OCI-LY7 (cell line): Measurements from ENCODE around the gene TC2N. TPM values are rescaled to one million over a fixed set of nuclear protein-coding genes. Genes with fewer than 3 reads are reported as not detected.
"Not testable (repeated sequence)": the region's sequence is repeated elsewhere in the genome, so short reads cannot be mapped to it uniquely, and the experiment has no call there.

ENCODE experiments used
- BruUV-seq: library from RNA; stranded (reverse); fragments of 400-500 nt; replicated peaks from 2 replicates; lab custom pipeline; 2021; lab: Mats Ljungman, UMichigan
- CTCF ChIA-PET: fragments of 300-600 bp; sonication (Branson Sonifier 250); formaldehyde crosslinking; loops from one replicate; lab custom pipeline; 2022; ENCODE audit warnings: antibody characterized with exemption; ENCODE audit not compliant: unreplicated experiment; lab: Charles Lee
- POLR2A ChIA-PET: fragments of 300-600 bp; sonication (Branson Sonifier 250); formaldehyde crosslinking; loops from one replicate; lab custom pipeline; 2022; ENCODE audit warnings: antibody characterized with exemption; lab: Charles Lee
- DNase-seq: peaks from one replicate; pipeline ENCODE4 v3.0.0-alpha.2; 2015; ENCODE audit warnings: low spot score
- H2AFZ ChIP-seq: fragments of 200-600 bp; sonication (generic), shearing (Covaris generic); 2 replicates; pipeline ENCODE4 v1.6.1; 2014; ENCODE audit warnings: mild to moderate bottlenecking, antibody characterized with exemption, low read length, moderate library complexity
- H3K27ac ChIP-seq: fragments of 200-600 bp; sonication (generic); 2 replicates; pipeline ENCODE4 v1.5.1; 2014; ENCODE audit warnings: mixed run types, low read depth, mild to moderate bottlenecking, moderate library complexity, low read length, inconsistent platforms; ENCODE audit not compliant: poor library complexity, severe bottlenecking
- H3K36me3 ChIP-seq: fragments of 200-600 bp; sonication (generic); 2 replicates; pipeline ENCODE4 v1.6.1; 2014; ENCODE audit warnings: mild to moderate bottlenecking, antibody characterized with exemption, low read length, moderate library complexity, mixed read lengths; ENCODE audit not compliant: insufficient read depth
- H3K4me1 ChIP-seq: fragments of 200-600 bp; sonication (generic); 2 replicates; pipeline ENCODE4 v1.5.1; 2014; ENCODE audit warnings: mild to moderate bottlenecking, low read length; ENCODE audit not compliant: insufficient read depth, poor library complexity, severe bottlenecking
- H3K4me2 ChIP-seq: fragments of 200-600 bp; sonication (generic); 2 replicates; pipeline ENCODE4 v1.6.1; 2014; ENCODE audit warnings: mild to moderate bottlenecking, low read length
- H3K4me3 ChIP-seq: fragments of 200-600 bp; sonication (generic); 2 replicates; pipeline ENCODE4 v1.5.1; 2014; ENCODE audit warnings: mild to moderate bottlenecking, low read depth, low read length; ENCODE audit not compliant: poor library complexity, severe bottlenecking
- H3K79me2 ChIP-seq: fragments of 200-600 bp; sonication (generic); 2 replicates; pipeline ENCODE4 v1.6.1; 2016; ENCODE audit warnings: low read depth, mild to moderate bottlenecking, low read length, moderate library complexity, mixed read lengths; ENCODE audit not compliant: insufficient read depth
- H3K9me2 ChIP-seq: fragments of 200-600 bp; sonication (generic); 2 replicates; pipeline ENCODE4 v1.6.1; 2016; ENCODE audit warnings: mild to moderate bottlenecking, low read length, mixed read lengths; ENCODE audit not compliant: insufficient read depth
- H3K9me3 ChIP-seq: fragments of 200-600 bp; sonication (generic); 2 replicates; pipeline ENCODE4 v1.6.1; 2014; ENCODE audit warnings: mild to moderate bottlenecking, mixed run types, low read length, mixed read lengths
- H4K20me1 ChIP-seq: fragments of 200-600 bp; sonication (generic); 2 replicates; pipeline ENCODE4 v1.6.1; 2014; ENCODE audit warnings: mild to moderate bottlenecking, antibody characterized with exemption, low read length, moderate library complexity, mixed read lengths; ENCODE audit not compliant: insufficient read depth
- EZH2phosphoT487 ChIP-seq: fragments of 200-600 bp; sonication (generic); IDR thresholded peaks from 2 replicates; pipeline ENCODE4 v1.6.1; 2018; ENCODE audit warnings: low read depth, borderline replicate concordance, mild to moderate bottlenecking, mixed run types, antibody characterized with exemption, low read length, moderate library complexity, mixed read lengths
- intact Hi-C: fragments of 100-400 bp; cut with micrococcal nuclease; formaldehyde crosslinking; loops from one replicate; pipeline ENCODE4 v1.10.0; 2022; ENCODE audit not compliant: unreplicated experiment
- total RNA-seq, 2 experiments: library from RNA; depleted of rRNA in 1 of 2; stranded (reverse); fragments of >200 nt in 1 of 2; shearing (Covaris generic) in 1 of 2; gene quantifications; 2 replicates each; pipeline ENCODE4 v1.2.3, GENCODE V29; 2014 to 2022
- TF ChIP-seq, protein P1 (sequence below): fragments of 200-600 bp; sonication (generic); conservative IDR thresholded peaks from 2 replicates; pipeline ENCODE4 v1.5.1; 2014; ENCODE audit warnings: mild to moderate bottlenecking, antibody characterized with exemption, low read length, moderate library complexity, mixed read lengths

Gene TC2N
- total RNA-seq, 2 experiments from 2014 or later, result 0.57 TPM; not detected in 1

DNA sequence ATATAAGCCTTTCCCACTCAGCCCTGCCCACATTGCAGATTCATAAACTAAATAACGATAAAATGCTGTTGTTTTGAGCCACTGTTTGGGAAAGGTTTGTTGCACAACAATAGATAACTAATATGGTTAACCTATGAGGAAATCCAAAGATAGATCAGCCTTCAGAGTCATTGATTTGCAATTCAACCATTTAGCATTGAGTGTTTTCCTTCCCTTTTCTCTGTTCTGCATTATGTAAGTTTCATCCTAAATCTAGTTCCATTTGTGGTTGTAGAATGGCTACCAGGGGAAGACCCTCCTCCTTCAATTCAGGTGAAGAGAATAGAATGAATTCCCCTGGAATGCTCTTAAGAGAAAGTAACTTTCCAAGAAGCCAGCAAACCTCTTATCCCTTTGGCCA lies 19.6 kb downstream of the TC2N start:
- Histone ChIP-seq H3K4me2 (no peak overlapping the region), H3K9me3 (no peaks in the 10 kb centered on the region), H2AFZ (no peak overlapping the region), H3K36me3 (no peaks in the 10 kb centered on the region), H3K79me2 (no peaks in the 10 kb centered on the region), H3K9me2 (no peaks in the 10 kb centered on the region), H3K4me1 (no peaks in the 10 kb centered on the region), H3K4me3 (no peak overlapping the region), H3K27ac (no peak overlapping the region), H4K20me1 (no peaks in the 10 kb centered on the region)
- intact Hi-C loops, result no loop called here
- ChIA-PET POLR2A (no interaction called here), CTCF (no interaction called here)
- TF ChIP-seq, protein P1, sequence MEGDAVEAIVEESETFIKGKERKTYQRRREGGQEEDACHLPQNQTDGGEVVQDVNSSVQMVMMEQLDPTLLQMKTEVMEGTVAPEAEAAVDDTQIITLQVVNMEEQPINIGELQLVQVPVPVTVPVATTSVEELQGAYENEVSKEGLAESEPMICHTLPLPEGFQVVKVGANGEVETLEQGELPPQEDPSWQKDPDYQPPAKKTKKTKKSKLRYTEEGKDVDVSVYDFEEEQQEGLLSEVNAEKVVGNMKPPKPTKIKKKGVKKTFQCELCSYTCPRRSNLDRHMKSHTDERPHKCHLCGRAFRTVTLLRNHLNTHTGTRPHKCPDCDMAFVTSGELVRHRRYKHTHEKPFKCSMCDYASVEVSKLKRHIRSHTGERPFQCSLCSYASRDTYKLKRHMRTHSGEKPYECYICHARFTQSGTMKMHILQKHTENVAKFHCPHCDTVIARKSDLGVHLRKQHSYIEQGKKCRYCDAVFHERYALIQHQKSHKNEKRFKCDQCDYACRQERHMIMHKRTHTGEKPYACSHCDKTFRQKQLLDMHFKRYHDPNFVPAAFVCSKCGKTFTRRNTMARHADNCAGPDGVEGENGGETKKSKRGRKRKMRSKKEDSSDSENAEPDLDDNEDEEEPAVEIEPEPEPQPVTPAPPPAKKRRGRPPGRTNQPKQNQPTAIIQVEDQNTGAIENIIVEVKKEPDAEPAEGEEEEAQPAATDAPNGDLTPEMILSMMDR, result no peak
- TF ChIP-seq EZH2phosphoT487, result no peak
- DNase-seq, result no peak
- no TSS peak for BruUV-seq

DNA sequence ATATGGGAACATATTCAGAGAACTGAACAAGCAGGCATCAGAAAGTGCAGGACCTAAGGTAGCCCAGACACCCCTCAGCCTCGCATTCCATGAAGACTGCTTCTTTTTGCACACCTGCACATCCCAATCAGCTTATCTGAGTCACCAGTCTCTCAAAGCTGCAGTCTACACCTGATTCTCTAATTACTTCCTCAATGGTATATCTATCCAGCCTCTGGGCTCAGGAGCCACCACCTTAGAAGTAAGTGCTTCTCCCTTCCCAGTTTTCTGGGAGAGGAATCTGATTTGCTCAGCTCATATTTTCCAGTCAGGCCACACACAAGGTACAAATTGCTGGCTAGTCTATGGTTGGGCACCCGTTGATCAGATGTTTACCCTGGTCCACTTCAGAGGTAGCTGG lies 21.7 kb downstream of the TC2N start:
- H3K79me2 ChIP-seq, result no peaks in the 10 kb centered on the region
- no peak overlapping the region for H3K4me3 ChIP-seq
- no TSS peak for BruUV-seq
- no peaks in the 10 kb centered on the region for H3K36me3 ChIP-seq
- H3K27ac ChIP-seq, result no peak overlapping the region
- no peaks in the 10 kb centered on the region for H3K4me1 ChIP-seq
- no peak overlapping the region for H3K4me2 ChIP-seq
- no peaks in the 10 kb centered on the region for H3K9me3 ChIP-seq
- DNase-seq, result no peak
- no peak overlapping the region for H2AFZ ChIP-seq
- CTCF ChIA-PET, result interaction anchor here (0.6 kb wide), 1 partner anchor 381 kb away, joined by 3 read pairs; no protein-coding TSS in a partner anchor
- H3K9me2 ChIP-seq, result no peaks in the 10 kb centered on the region
- H4K20me1 ChIP-seq, result no peaks in the 10 kb centered on the region
- POLR2A ChIA-PET, result interaction anchor here (0.9 kb wide), 1 partner anchor 20 kb away, joined by 4 read pairs; no protein-coding TSS in a partner anchor
- no peak for TF ChIP-seq EZH2phosphoT487
- TF ChIP-seq, protein P1, result no peak
- intact Hi-C loops, result no loop called here

DNA sequence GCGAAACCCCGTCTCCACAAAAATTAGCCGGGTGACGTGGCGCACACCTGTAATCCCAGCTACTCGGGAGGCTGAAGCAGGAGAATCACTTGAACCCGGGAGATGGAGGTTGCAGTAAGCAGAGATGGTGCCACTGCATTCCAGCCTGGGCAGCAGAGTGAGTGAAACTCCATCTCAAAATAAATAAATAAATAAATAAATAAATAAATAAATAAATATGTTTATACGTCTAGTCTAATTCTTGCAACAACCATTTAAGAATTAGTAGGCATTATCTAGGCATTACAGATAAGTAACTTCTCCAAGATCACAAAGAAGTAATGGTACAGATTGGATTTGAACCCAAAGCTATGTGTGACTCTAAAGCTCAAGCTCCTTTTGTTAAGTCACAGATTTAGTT lies 22.3 kb downstream of the TC2N start:
- ChIA-PET POLR2A (interaction anchor here (0.9 kb wide), 1 partner anchor 19 kb away, joined by 4 read pairs; no protein-coding TSS in a partner anchor), CTCF (interaction anchor here (0.6 kb wide), 1 partner anchor 380 kb away, joined by 3 read pairs; no protein-coding TSS in a partner anchor)
- H3K9me2 ChIP-seq, H3K4me1 ChIP-seq, DNase-seq, H3K27ac ChIP-seq, H3K36me3 ChIP-seq, intact Hi-C loops, H4K20me1 ChIP-seq, H3K79me2 ChIP-seq, H3K9me3 ChIP-seq, BruUV-seq, H3K4me3 ChIP-seq, H2AFZ ChIP-seq, H3K4me2 ChIP-seq: not testable (repeated sequence)
